Keratinocyte (primary cell): ENCODE data around the gene BEAN1.

Source experiments
- EZH2 ChIP-seq: IDR thresholded peaks from one replicate; pipeline ENCODE4 v1.6.1; 2012; ENCODE audit warnings: inconsistent platforms, mild to moderate bottlenecking, low read length, moderate library complexity
- TF ChIP-seq, protein P1 (sequence below), 3 experiments: IDR thresholded peaks in 1 of 3; conservative IDR thresholded peaks in 1 of 3; optimal IDR thresholded peaks in 1 of 3; 2 replicates in 2 of 3; 3 replicates in 1 of 3; pipeline versions ENCODE3 to v1.5.1; 2011; ENCODE audit warnings: low read length in 3 of 3, mild to moderate bottlenecking in 3 of 3, moderate library complexity in 2 of 3, control low read depth in 1 of 3, inconsistent platforms in 1 of 3; ENCODE audit not compliant: insufficient read depth in 2 of 3; ENCODE audit errors: extremely low read depth in 1 of 3

DNA sequence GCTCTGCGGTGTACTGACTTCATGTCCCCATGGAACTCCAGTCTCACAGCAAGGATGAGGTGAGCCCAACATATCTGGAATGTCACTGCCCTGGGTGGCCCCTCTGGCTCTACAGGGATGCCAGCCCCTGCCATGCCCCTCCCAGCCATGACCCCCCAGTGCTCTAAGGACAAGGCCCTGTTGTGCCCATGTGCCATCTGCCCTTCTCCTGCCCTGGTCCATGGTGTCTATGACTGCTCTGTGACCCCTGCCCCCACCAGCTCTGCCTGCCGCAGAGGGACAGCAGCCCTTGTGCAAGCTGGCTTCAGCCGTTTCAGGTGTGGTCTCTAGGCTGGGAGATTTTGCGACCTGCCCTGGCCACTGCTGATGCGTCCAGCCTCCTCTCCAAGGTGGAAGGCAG, 82.5 kb downstream of the BEAN1 start:
- TF ChIP-seq, protein P1, sequence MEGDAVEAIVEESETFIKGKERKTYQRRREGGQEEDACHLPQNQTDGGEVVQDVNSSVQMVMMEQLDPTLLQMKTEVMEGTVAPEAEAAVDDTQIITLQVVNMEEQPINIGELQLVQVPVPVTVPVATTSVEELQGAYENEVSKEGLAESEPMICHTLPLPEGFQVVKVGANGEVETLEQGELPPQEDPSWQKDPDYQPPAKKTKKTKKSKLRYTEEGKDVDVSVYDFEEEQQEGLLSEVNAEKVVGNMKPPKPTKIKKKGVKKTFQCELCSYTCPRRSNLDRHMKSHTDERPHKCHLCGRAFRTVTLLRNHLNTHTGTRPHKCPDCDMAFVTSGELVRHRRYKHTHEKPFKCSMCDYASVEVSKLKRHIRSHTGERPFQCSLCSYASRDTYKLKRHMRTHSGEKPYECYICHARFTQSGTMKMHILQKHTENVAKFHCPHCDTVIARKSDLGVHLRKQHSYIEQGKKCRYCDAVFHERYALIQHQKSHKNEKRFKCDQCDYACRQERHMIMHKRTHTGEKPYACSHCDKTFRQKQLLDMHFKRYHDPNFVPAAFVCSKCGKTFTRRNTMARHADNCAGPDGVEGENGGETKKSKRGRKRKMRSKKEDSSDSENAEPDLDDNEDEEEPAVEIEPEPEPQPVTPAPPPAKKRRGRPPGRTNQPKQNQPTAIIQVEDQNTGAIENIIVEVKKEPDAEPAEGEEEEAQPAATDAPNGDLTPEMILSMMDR (optimal IDR thresholded peaks at IDR 0.05 in 1 of 3, IDR thresholded peaks at IDR 0.05 in 1 of 3, conservative IDR thresholded peaks at IDR 0.05 in 1 of 3; ENCODE audit: extremely low read depth in 1 of 3, insufficient read depth in 2 of 3, low read length in 3 of 3) = no peak
- no peak for TF ChIP-seq EZH2
